ENCODE measurements around the gene TCF4.

- TF ChIP-seq, protein P1, sequence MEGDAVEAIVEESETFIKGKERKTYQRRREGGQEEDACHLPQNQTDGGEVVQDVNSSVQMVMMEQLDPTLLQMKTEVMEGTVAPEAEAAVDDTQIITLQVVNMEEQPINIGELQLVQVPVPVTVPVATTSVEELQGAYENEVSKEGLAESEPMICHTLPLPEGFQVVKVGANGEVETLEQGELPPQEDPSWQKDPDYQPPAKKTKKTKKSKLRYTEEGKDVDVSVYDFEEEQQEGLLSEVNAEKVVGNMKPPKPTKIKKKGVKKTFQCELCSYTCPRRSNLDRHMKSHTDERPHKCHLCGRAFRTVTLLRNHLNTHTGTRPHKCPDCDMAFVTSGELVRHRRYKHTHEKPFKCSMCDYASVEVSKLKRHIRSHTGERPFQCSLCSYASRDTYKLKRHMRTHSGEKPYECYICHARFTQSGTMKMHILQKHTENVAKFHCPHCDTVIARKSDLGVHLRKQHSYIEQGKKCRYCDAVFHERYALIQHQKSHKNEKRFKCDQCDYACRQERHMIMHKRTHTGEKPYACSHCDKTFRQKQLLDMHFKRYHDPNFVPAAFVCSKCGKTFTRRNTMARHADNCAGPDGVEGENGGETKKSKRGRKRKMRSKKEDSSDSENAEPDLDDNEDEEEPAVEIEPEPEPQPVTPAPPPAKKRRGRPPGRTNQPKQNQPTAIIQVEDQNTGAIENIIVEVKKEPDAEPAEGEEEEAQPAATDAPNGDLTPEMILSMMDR (IDR thresholded peaks at IDR 0.05) = no peak
- no peak for TF ChIP-seq EZH2 (IDR thresholded peaks at IDR 0.05; ENCODE audit: borderline replicate concordance, insufficient read depth, low read depth, low read length, poor library complexity, severe bottlenecking)
Observed at GRCh38 chr18:55420665-55421307, 167.2 kb downstream of the TCF4 start.

Measured in B cell (primary cell).